MCF 10A (cell line): ENCODE data around the gene PLEKHD1. TPM values are rescaled to one million over a fixed set of nuclear protein-coding genes. Genes with fewer than 3 reads are reported as not detected.
"Not testable (repeated sequence)": the region's sequence is repeated elsewhere in the genome, so short reads cannot be mapped to it uniquely, and the experiment has no call there.

Source experiments
- BruUV-seq: library from RNA; stranded (reverse); fragments of 400-500 nt; replicated peaks from 2 replicates; lab custom pipeline; 2021; lab: Mats Ljungman, UMichigan
- CTCF ChIA-PET: fragments of 300-600 bp; sonication (Branson Sonifier 250); formaldehyde crosslinking; extraction: SDS; loops from one replicate; lab custom pipeline; 2021; ENCODE audit warnings: antibody characterized with exemption, inconsistent platforms; lab: Yijun Ruan, JAX
- POLR2A ChIA-PET: fragments of 300-600, 350-650 bp; sonication (Branson Sonifier 250); formaldehyde crosslinking; extraction: SDS; loops from one replicate; lab custom pipeline; 2020; ENCODE audit warnings: antibody characterized with exemption, inconsistent platforms; lab: Yijun Ruan, JAX
- DNase-seq: peaks from one replicate; pipeline ENCODE4 v3.0.0-alpha.2; 2018; ENCODE audit not compliant: unreplicated experiment
- H3K27ac Mint-ChIP-seq: one replicate; pipeline ENCODE4 v1.8.0; 2022; ENCODE audit warnings: mild to moderate bottlenecking, low read depth, mixed read lengths; ENCODE audit not compliant: unreplicated experiment
- H3K27me3 Mint-ChIP-seq: one replicate; pipeline ENCODE4 v1.8.0; 2022; ENCODE audit warnings: mixed read lengths; ENCODE audit not compliant: insufficient read depth, unreplicated experiment
- H3K36me3 Mint-ChIP-seq: one replicate; pipeline ENCODE4 v1.8.0; 2022; ENCODE audit warnings: mild to moderate bottlenecking, moderate library complexity, mixed read lengths; ENCODE audit not compliant: insufficient read depth, unreplicated experiment
- H3K4me1 Mint-ChIP-seq: one replicate; pipeline ENCODE4 v1.8.0; 2022; ENCODE audit warnings: mixed read lengths; ENCODE audit not compliant: insufficient read depth, unreplicated experiment
- H3K4me3 Mint-ChIP-seq: one replicate; pipeline ENCODE4 v1.8.0; 2022; ENCODE audit warnings: mild to moderate bottlenecking, moderate library complexity, mixed read lengths; ENCODE audit not compliant: unreplicated experiment
- H3K9me3 Mint-ChIP-seq: one replicate; pipeline ENCODE4 v1.8.0; 2022; ENCODE audit warnings: mixed read lengths; ENCODE audit not compliant: unreplicated experiment
- CTCF ChIP-seq: fragments of 200-600 bp; IDR thresholded peaks from one replicate; pipeline ENCODE4 v1.8.0; 2022; ENCODE audit warnings: antibody characterized with exemption, mild to moderate bottlenecking; ENCODE audit not compliant: unreplicated experiment
- intact Hi-C: fragments of 100-400 bp; cut with micrococcal nuclease; formaldehyde crosslinking; loops from 2 replicates; pipeline ENCODE4 v1.14.1; 2022
- total RNA-seq: library from RNA; stranded (reverse); gene quantifications from 2 replicates; pipeline ENCODE4 v1.2.3, GENCODE V29; 2022

The PLEKHD1 gene
- total RNA-seq, 1 experiment from 2014 or later, result not detected

- no peak overlapping the region for H3K4me3 Mint-ChIP-seq
- intact Hi-C loops, result no loop called here
- BruUV-seq, result no TSS peak
- ChIA-PET CTCF (interaction anchor here (1.4 kb wide), 1 partner anchor 9 kb away, joined by 4 read pairs; no protein-coding TSS in a partner anchor), POLR2A (interaction anchor here (0.7 kb wide), 1 partner anchor 31 kb away, joined by 3 read pairs; no protein-coding TSS in a partner anchor)
- peaks cover 9% of the 10 kb centered on the region for H3K36me3 Mint-ChIP-seq
- H3K27ac Mint-ChIP-seq, result no peak overlapping the region
- no peak for TF ChIP-seq CTCF
- H3K27me3 Mint-ChIP-seq, result no peaks in the 10 kb centered on the region
- no peak for DNase-seq
- H3K9me3 Mint-ChIP-seq, result no peaks in the 10 kb centered on the region
- no peaks in the 10 kb centered on the region for H3K4me1 Mint-ChIP-seq
These were observed 10.6 kb upstream of the PLEKHD1 start for GRCh38 chr14:69473946-69474345.

- intact Hi-C loops, result no loop called here
- peak; percentile 32 for TF ChIP-seq CTCF
- H3K27me3 Mint-ChIP-seq, result no peaks in the 10 kb centered on the region
- DNase-seq, result peak; percentile 53
- ChIA-PET POLR2A (no interaction called here), CTCF (interaction anchor here (2.1 kb wide), 1 partner anchor 233 kb away, joined by 7 read pairs; no protein-coding TSS in a partner anchor)
- H3K4me3 Mint-ChIP-seq, result no peak overlapping the region
- no peaks in the 10 kb centered on the region for H3K4me1 Mint-ChIP-seq
- H3K9me3 Mint-ChIP-seq, result no peaks in the 10 kb centered on the region
- H3K36me3 Mint-ChIP-seq, result peaks cover 9% of the 10 kb centered on the region
- BruUV-seq, result no TSS peak
- H3K27ac Mint-ChIP-seq, result no peak overlapping the region
These were observed 9.2 kb upstream of the PLEKHD1 start for GRCh38 chr14:69475194-69475818.

GRCh38 chr14:69476824-69477450 lies 7.6 kb upstream of the PLEKHD1 start:
- H3K4me1 Mint-ChIP-seq, intact Hi-C loops, H3K36me3 Mint-ChIP-seq, H3K27me3 Mint-ChIP-seq, H3K9me3 Mint-ChIP-seq, DNase-seq, H3K27ac Mint-ChIP-seq, H3K4me3 Mint-ChIP-seq, BruUV-seq, POLR2A ChIA-PET: not testable (repeated sequence)
- CTCF ChIA-PET, result interaction anchor here (1.1 kb wide), 1 partner anchor 11 kb away, joined by 3 read pairs; no protein-coding TSS in a partner anchor
- TF ChIP-seq CTCF, result peak; percentile 13

- peaks cover 14% of the 10 kb centered on the region for H3K36me3 Mint-ChIP-seq
- H3K4me1 Mint-ChIP-seq, H3K27ac Mint-ChIP-seq, DNase-seq, H3K27me3 Mint-ChIP-seq, H3K9me3 Mint-ChIP-seq, H3K4me3 Mint-ChIP-seq, intact Hi-C loops, POLR2A ChIA-PET, BruUV-seq: not testable (repeated sequence)
- CTCF ChIA-PET, result interaction anchor here (0.7 to 1.6 kb wide), 2 partner anchors 15 to 57 kb away, joined by 3 read pairs; no protein-coding TSS in a partner anchor
These were observed 6.5 kb upstream of the PLEKHD1 start for GRCh38 chr14:69478055-69478454.
